ENCODE measurements around the gene ABL2. TPM values are rescaled to one million over a fixed set of nuclear protein-coding genes. Genes with fewer than 3 reads are reported as not detected.

Gene ABL2
- total and polyA plus RNA-seq, 2 donors (not counting 1 experiment from before 2014, with no cell fraction given) = 2.6 to 20.0 TPM

DNA sequence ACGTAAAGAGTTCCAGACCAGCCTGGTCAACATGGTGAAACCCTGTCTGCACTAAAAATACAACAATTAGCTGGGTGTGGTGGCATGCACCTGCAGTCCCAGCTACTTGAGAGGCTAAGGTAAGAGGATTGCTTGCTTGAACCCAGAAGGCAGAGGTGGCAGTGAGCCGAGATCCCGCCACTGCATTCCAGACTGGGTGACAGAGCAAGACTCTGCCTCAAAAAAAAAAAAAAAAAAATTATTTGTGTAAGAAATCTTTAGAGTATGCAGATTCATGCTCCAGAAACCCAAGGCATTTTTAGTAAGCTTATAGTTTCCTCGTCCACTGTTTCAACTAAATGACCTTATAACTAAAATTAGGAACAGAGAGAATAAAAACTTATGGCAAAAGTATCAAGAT lies 51.3 kb downstream of the ABL2 start:
- Histone ChIP-seq H3K79me2 (ENCODE audit: control insufficient read depth, insufficient read depth, low read length) (peaks cover 24% of the 10 kb centered on the region), H3K9ac (ENCODE audit: low read length) (no peak overlapping the region), H2AFZ (ENCODE audit: insufficient read depth, low read depth, low read length, poor library complexity, severe bottlenecking) (no peak overlapping the region), H3K4me1 (ENCODE audit: control insufficient read depth in 2 of 2, insufficient read depth in 2 of 2, low read length in 2 of 2) (no peaks in the 10 kb centered on the region), H3K4me2 (replicated peaks; ENCODE audit: low read depth, low read length, poor library complexity, severe bottlenecking) (no peak overlapping the region), H3K4me3 (ENCODE audit: control extremely low read depth in 1 of 5, extremely low read depth in 1 of 5, insufficient read depth in 1 of 5, low read depth in 2 of 5, low read length in 4 of 5) (no peak overlapping the region), H3K27me3 (replicated peaks in 1 of 4; ENCODE audit: control extremely low read depth in 1 of 4, control insufficient read depth in 3 of 4, insufficient read depth in 4 of 4, low read length in 3 of 4) (no peaks in the 10 kb centered on the region), H4K20me1 (ENCODE audit: control insufficient read depth, insufficient read depth, low read length, poor library complexity, severe bottlenecking) (no peaks in the 10 kb centered on the region), H3K27ac (ENCODE audit: low read length in 2 of 2) (no peak overlapping the region), H3K9me3 (ENCODE audit: control extremely low read depth in 1 of 3, control insufficient read depth in 2 of 3, insufficient read depth in 1 of 3, low read length in 2 of 3) (no peaks in the 10 kb centered on the region), H3K36me3 (replicated peaks in 1 of 2; ENCODE audit: control extremely low read depth in 1 of 2, control insufficient read depth in 1 of 2, extremely low read depth in 1 of 2, insufficient read depth in 2 of 2, low read length in 1 of 2) (no peaks in the 10 kb centered on the region)
- no peak for TF ChIP-seq EZH2 (IDR thresholded peaks at IDR 0.05; ENCODE audit: borderline replicate concordance, insufficient read depth, low read depth, low read length, poor library complexity, severe bottlenecking)
- TF ChIP-seq, protein P1, sequence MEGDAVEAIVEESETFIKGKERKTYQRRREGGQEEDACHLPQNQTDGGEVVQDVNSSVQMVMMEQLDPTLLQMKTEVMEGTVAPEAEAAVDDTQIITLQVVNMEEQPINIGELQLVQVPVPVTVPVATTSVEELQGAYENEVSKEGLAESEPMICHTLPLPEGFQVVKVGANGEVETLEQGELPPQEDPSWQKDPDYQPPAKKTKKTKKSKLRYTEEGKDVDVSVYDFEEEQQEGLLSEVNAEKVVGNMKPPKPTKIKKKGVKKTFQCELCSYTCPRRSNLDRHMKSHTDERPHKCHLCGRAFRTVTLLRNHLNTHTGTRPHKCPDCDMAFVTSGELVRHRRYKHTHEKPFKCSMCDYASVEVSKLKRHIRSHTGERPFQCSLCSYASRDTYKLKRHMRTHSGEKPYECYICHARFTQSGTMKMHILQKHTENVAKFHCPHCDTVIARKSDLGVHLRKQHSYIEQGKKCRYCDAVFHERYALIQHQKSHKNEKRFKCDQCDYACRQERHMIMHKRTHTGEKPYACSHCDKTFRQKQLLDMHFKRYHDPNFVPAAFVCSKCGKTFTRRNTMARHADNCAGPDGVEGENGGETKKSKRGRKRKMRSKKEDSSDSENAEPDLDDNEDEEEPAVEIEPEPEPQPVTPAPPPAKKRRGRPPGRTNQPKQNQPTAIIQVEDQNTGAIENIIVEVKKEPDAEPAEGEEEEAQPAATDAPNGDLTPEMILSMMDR (IDR thresholded peaks at IDR 0.05) = no peak
- no peaks in the 10 kb centered on the region for H3K27me3 Mint-ChIP-seq
- peaks cover 4% of the 10 kb centered on the region for H3K4me1 Mint-ChIP-seq
- DNase-seq (no peak), ATAC-seq (ENCODE audit: low read depth) (no peak)
- ChIA-PET CTCF (interaction anchor here (1.2 kb wide), 1 partner anchor 22 kb away, joined by 3 read pairs; no protein-coding TSS in a partner anchor), POLR2A (interaction anchor here (0.7 kb wide), 1 partner anchor 32 kb away, joined by 5 read pairs; no protein-coding TSS in a partner anchor)
- H3K4me3 Mint-ChIP-seq = no peak overlapping the region
- no peaks in the 10 kb centered on the region for H3K9me3 Mint-ChIP-seq (ENCODE audit: insufficient read depth)
- WGBS (ENCODE audit: insufficient coverage) = 80% methylated on average over 1 of the region's 4 CpGs
- intact Hi-C loops (cut with micrococcal nuclease) = no loop called here
- no peak overlapping the region for H3K27ac Mint-ChIP-seq

DNA sequence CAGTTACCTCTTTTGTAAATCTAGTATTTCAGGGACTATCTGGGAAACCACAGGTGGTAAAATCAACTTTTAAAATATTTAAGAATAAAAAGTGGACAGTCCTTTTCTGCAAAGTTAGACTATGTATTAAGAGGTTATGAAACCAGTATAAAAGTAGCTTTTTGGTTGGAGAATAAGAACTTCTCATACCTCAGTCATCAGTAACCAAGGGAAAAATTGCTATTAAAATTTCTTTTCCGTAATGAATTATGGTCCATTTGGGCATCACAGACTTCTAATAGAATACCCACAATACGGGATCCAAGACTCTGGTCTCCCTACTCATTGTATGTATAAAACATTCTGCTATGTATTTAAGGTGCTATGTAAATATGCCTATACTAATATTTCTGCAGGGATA lies 51.9 kb downstream of the ABL2 start:
- Histone ChIP-seq H3K4me1 (ENCODE audit: control insufficient read depth in 2 of 2, insufficient read depth in 2 of 2, low read length in 2 of 2) (no peaks in the 10 kb centered on the region), H3K27ac (ENCODE audit: low read length in 2 of 2) (no peak overlapping the region), H3K4me3 (ENCODE audit: control extremely low read depth in 1 of 5, extremely low read depth in 1 of 5, insufficient read depth in 1 of 5, low read depth in 2 of 5, low read length in 4 of 5) (no peak overlapping the region), H3K27me3 (replicated peaks in 1 of 4; ENCODE audit: control extremely low read depth in 1 of 4, control insufficient read depth in 3 of 4, insufficient read depth in 4 of 4, low read length in 3 of 4) (no peaks in the 10 kb centered on the region), H2AFZ (ENCODE audit: insufficient read depth, low read depth, low read length, poor library complexity, severe bottlenecking) (no peak overlapping the region), H3K9me3 (ENCODE audit: control extremely low read depth in 1 of 3, control insufficient read depth in 2 of 3, insufficient read depth in 1 of 3, low read length in 2 of 3) (no peaks in the 10 kb centered on the region), H3K36me3 (replicated peaks in 1 of 2; ENCODE audit: control extremely low read depth in 1 of 2, control insufficient read depth in 1 of 2, extremely low read depth in 1 of 2, insufficient read depth in 2 of 2, low read length in 1 of 2) (no peaks in the 10 kb centered on the region), H3K4me2 (replicated peaks; ENCODE audit: low read depth, low read length, poor library complexity, severe bottlenecking) (no peak overlapping the region), H3K9ac (ENCODE audit: low read length) (no peak overlapping the region), H4K20me1 (ENCODE audit: control insufficient read depth, insufficient read depth, low read length, poor library complexity, severe bottlenecking) (no peaks in the 10 kb centered on the region), H3K79me2 (ENCODE audit: control insufficient read depth, insufficient read depth, low read length) (peaks cover 24% of the 10 kb centered on the region)
- Mint-ChIP-seq H3K27ac (no peak overlapping the region), H3K9me3 (ENCODE audit: insufficient read depth) (no peaks in the 10 kb centered on the region), H3K4me3 (no peak overlapping the region), H3K4me1 (peaks cover 4% of the 10 kb centered on the region), H3K27me3 (no peaks in the 10 kb centered on the region)
- DNase-seq (no peak), ATAC-seq (ENCODE audit: low read depth) (no peak)
- CTCF ChIA-PET = interaction anchor here (1.2 kb wide), 1 partner anchor 21 kb away, joined by 3 read pairs; no protein-coding TSS in a partner anchor
- intact Hi-C loops (cut with micrococcal nuclease) = no loop called here
- TF ChIP-seq, protein P1 (IDR thresholded peaks at IDR 0.05) = no peak
- TF ChIP-seq EZH2 (IDR thresholded peaks at IDR 0.05; ENCODE audit: borderline replicate concordance, insufficient read depth, low read depth, low read length, poor library complexity, severe bottlenecking) = no peak
- POLR2A ChIA-PET = no interaction called here
- WGBS (ENCODE audit: insufficient coverage) = no CpG with 5 or more reads among the region's 2 CpGs

Measured in B cell (primary cell).